CD14-positive monocyte (primary cell): ENCODE measurements around the gene CYP19A1. TPM values are rescaled to one million over a fixed set of nuclear protein-coding genes. Genes with fewer than 3 reads are reported as not detected.

Experiments
- DNase-seq, 3 donors: peaks; one replicate each; pipeline ENCODE4 v3.0.0-alpha.2; 2011 to 2022
- H2AFZ ChIP-seq: 2 replicates; pipeline ENCODE4 v1.6.0; 2012; ENCODE audit warnings: mild to moderate bottlenecking, low read depth, low read length, inconsistent platforms; ENCODE audit not compliant: insufficient read depth, poor library complexity, severe bottlenecking
- H3K27ac ChIP-seq, 2 donors: 1 replicate in 1 of 2; 2 replicates in 1 of 2; pipeline ENCODE4 v1.5.1; 2012 to 2013; ENCODE audit warnings: low read length in 2 of 2, control low read depth in 1 of 2, inconsistent platforms in 1 of 2, low read depth in 1 of 2, mild to moderate bottlenecking in 1 of 2
- H3K27me3 ChIP-seq, 2 donors: one replicate each; pipeline versions ENCODE4 v1.6.0 to v1.6.1; 2011 to 2013; ENCODE audit warnings: low read length in 2 of 2; ENCODE audit not compliant: control insufficient read depth in 2 of 2, insufficient read depth in 2 of 2
- H3K36me3 ChIP-seq, 2 donors: replicated peaks in 1 of 2; 1 replicate in 1 of 2; 2 replicates in 1 of 2; pipeline versions ENCODE4 v1.5.1 to v1.6.1; 2012 to 2013; ENCODE audit warnings: low read length in 2 of 2, control low read depth in 1 of 2, inconsistent platforms in 1 of 2, mild to moderate bottlenecking in 1 of 2; ENCODE audit not compliant: insufficient read depth in 2 of 2, control insufficient read depth in 1 of 2
- H3K4me1 ChIP-seq, 2 donors: 1 replicate in 1 of 2; 2 replicates in 1 of 2; pipeline versions ENCODE4 v1.5.1 to v1.6.1; 2012 to 2013; ENCODE audit warnings: low read length in 2 of 2, control low read depth in 1 of 2, inconsistent platforms in 1 of 2, mild to moderate bottlenecking in 1 of 2, moderate library complexity in 1 of 2; ENCODE audit not compliant: insufficient read depth in 2 of 2, control insufficient read depth in 1 of 2
- H3K4me2 ChIP-seq: replicated peaks from 2 replicates; pipeline ENCODE3; 2012; ENCODE audit warnings: low read length, moderate library complexity, mild to moderate bottlenecking; ENCODE audit not compliant: poor library complexity, severe bottlenecking; ENCODE audit errors: extremely low read depth
- H3K4me3 ChIP-seq, 3 experiments: fragments of 200-600 bp in 1 of 3; sonication (generic) in 1 of 3; replicated peaks in 1 of 3; 1 replicate in 2 of 3; 2 replicates in 1 of 3; pipeline ENCODE4 v1.5.1; 2011 to 2013; ENCODE audit warnings: low read length in 3 of 3, mild to moderate bottlenecking in 3 of 3, control low read depth in 2 of 3, low read depth in 2 of 3, inconsistent platforms in 1 of 3, moderate library complexity in 1 of 3
- H3K79me2 ChIP-seq: 2 replicates; pipeline ENCODE4 v1.6.0; 2012; ENCODE audit warnings: mild to moderate bottlenecking, control low read depth, inconsistent platforms, low read length, moderate library complexity; ENCODE audit not compliant: insufficient read depth
- H3K9ac ChIP-seq: 2 replicates; pipeline ENCODE4 v1.6.0; 2017; ENCODE audit warnings: low read length, mild to moderate bottlenecking; ENCODE audit not compliant: insufficient read depth, poor library complexity, severe bottlenecking
- H3K9me3 ChIP-seq, 2 donors: replicated peaks in 1 of 2; 1 replicate in 1 of 2; 2 replicates in 1 of 2; pipeline versions ENCODE4 v1.5.1 to v1.6.1; 2012 to 2013; ENCODE audit warnings: low read length in 2 of 2, control low read depth in 1 of 2; ENCODE audit not compliant: control insufficient read depth in 1 of 2, insufficient read depth in 1 of 2
- H4K20me1 ChIP-seq: 2 replicates; pipeline ENCODE4 v1.6.0; 2012; ENCODE audit warnings: mild to moderate bottlenecking, low read length, control low read depth, moderate library complexity; ENCODE audit not compliant: insufficient read depth
- H3K27ac Mint-ChIP-seq, 7 donors: one replicate each; pipeline ENCODE4 v1.8.0; 2020; ENCODE audit warnings: mild to moderate bottlenecking in 7 of 7, mixed read lengths in 7 of 7, moderate library complexity in 6 of 7, inconsistent platforms in 2 of 7
- H3K27me3 Mint-ChIP-seq, 3 donors: one replicate each; pipeline ENCODE4 v1.8.0; 2021 to 2022; ENCODE audit warnings: low read depth in 3 of 3, mild to moderate bottlenecking in 3 of 3, mixed read lengths in 3 of 3, moderate library complexity in 3 of 3, inconsistent platforms in 1 of 3
- H3K36me3 Mint-ChIP-seq, 2 donors: one replicate each; pipeline ENCODE4 v1.8.0; 2020; ENCODE audit warnings: mixed read lengths in 2 of 2, inconsistent platforms in 1 of 2, mild to moderate bottlenecking in 1 of 2
- H3K4me1 Mint-ChIP-seq: one replicate; pipeline ENCODE4 v1.8.0; 2020; ENCODE audit warnings: mild to moderate bottlenecking, mixed read lengths
- H3K4me3 Mint-ChIP-seq, 2 donors: one replicate each; pipeline ENCODE4 v1.8.0; 2020; ENCODE audit warnings: mild to moderate bottlenecking in 2 of 2, mixed read lengths in 2 of 2, moderate library complexity in 1 of 2
- H3K9me3 Mint-ChIP-seq, 7 donors: one replicate each; pipeline ENCODE4 v1.8.0; 2020 to 2022; ENCODE audit warnings: mixed read lengths in 7 of 7, mild to moderate bottlenecking in 6 of 7, moderate library complexity in 6 of 7, inconsistent platforms in 2 of 7
- WGBS: methylation state at CpG from one replicate; pipeline ENCODE4 v1.1.5; 2013; ENCODE audit warnings: missing lambda C conversion rate; ENCODE audit not compliant: insufficient coverage; 5-methylcytosine and 5-hydroxymethylcytosine counted together
- intact Hi-C, 2 donors: fragments of 100-400 bp; cut with micrococcal nuclease; formaldehyde crosslinking; loops; one replicate each; pipeline versions ENCODE4 v1.15.0 to v1.15.1; 2023
- polyA plus RNA-seq, 3 donors: library from polyadenylated mRNA; depleted of rRNA in 1 of 3; unstranded in 2 of 3; stranded (reverse) in 1 of 3; fragments of 300-500 nt in 2 of 3; fragments of >200 nt in 1 of 3; fragmentation: Illumina TruSeq in 2 of 3; gene quantifications; 1 replicate in 2 of 3; 2 replicates in 1 of 3; pipeline ENCODE4 v1.2.3, GENCODE V29; 2012 to 2021
- TF ChIP-seq, protein P1 (sequence below): fragments of 200-600 bp; IDR thresholded peaks from one replicate; pipeline ENCODE4 v1.8.0; 2022; ENCODE audit warnings: antibody characterized with exemption, mild to moderate bottlenecking

Gene CYP19A1
- polyA plus RNA-seq, 3 donors, result not detected

DNA sequence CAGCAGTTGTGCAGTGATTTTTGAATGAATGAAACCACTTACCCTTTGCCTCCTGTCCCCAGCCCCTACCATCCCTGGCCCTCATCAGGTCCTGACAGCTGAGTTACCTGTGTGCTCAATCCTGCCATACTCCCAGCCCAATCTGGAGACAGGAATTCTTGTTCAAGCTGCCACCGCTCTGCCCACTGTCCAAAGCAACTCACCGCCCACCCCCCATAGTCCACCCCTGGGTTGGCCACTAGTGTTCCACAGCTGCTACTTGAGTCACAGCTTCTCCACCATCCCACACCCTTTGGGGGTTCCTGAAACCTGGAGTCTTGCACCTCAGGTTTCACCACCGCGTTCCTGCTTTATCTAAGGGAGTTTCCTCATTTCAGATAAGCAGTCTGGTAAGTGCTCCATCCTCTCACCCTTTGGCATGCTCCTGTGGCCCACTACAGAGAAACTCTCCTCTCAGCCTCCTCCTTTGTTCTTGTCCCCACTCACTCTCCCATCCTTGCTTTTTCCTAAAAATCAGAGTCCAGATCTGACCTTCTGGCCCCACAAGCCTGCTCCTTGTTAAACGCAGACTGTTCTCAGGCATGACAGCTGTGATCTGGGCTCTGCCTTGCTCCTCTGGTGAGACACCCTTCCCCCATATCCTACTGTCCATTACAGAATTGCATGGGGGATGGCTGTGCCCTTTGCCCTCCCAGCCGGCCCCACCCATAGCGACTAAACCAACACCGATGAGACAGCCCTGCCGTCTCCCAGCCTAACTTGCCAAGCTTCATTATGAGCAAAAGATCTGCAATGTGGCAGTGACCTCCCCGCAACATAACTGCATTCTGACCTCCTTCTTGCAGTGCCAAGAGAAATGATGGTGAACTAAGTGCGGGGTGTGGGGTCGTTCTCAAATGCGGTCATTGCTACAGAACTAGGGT, 50.0 kb downstream of the CYP19A1 start:
- H3K9me3 Mint-ChIP-seq, result peaks cover 0 to 4% (median 1%) of the 10 kb centered on the region in 7 donors

GRCh38 chr15:51286816-51287215, 51.6 kb downstream of the CYP19A1 start:
- intact Hi-C loops, result loop anchor here (10.0 kb wide), 1 partner anchor 122 kb away; no protein-coding TSS in a partner anchor
- Mint-ChIP-seq H3K27ac (no peak overlapping the region), H3K27me3 (peaks cover 2 to 5% (median 3%) of the 10 kb centered on the region in 3 donors), H3K9me3 (peaks cover 0 to 2% (median 0%) of the 10 kb centered on the region in 7 donors), H3K4me3 (no peak overlapping the region), H3K4me1 (peaks cover 14% of the 10 kb centered on the region), H3K36me3 (no peaks in the 10 kb centered on the region)
- H3K4me3 ChIP-seq, result no peak overlapping the region
- no peaks in the 10 kb centered on the region for H4K20me1 ChIP-seq
- no peaks in the 10 kb centered on the region for H3K79me2 ChIP-seq
- no peaks in the 10 kb centered on the region for H3K9me3 ChIP-seq
- no peak for DNase-seq
- TF ChIP-seq, protein P1, sequence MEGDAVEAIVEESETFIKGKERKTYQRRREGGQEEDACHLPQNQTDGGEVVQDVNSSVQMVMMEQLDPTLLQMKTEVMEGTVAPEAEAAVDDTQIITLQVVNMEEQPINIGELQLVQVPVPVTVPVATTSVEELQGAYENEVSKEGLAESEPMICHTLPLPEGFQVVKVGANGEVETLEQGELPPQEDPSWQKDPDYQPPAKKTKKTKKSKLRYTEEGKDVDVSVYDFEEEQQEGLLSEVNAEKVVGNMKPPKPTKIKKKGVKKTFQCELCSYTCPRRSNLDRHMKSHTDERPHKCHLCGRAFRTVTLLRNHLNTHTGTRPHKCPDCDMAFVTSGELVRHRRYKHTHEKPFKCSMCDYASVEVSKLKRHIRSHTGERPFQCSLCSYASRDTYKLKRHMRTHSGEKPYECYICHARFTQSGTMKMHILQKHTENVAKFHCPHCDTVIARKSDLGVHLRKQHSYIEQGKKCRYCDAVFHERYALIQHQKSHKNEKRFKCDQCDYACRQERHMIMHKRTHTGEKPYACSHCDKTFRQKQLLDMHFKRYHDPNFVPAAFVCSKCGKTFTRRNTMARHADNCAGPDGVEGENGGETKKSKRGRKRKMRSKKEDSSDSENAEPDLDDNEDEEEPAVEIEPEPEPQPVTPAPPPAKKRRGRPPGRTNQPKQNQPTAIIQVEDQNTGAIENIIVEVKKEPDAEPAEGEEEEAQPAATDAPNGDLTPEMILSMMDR, result no peak
- no peak overlapping the region for H3K9ac ChIP-seq
- H3K4me2 ChIP-seq, result no peak overlapping the region
- WGBS, result no CpG with 5 or more reads among the region's 1 CpG
- H3K4me1 ChIP-seq, result peaks cover 13 to 19% of the 10 kb centered on the region in 2 donors
- no peaks in the 10 kb centered on the region for H3K36me3 ChIP-seq
- no peak overlapping the region for H2AFZ ChIP-seq
- H3K27me3 ChIP-seq, result no peaks in the 10 kb centered on the region
- H3K27ac ChIP-seq, result no peak overlapping the region

More for the DNA sequence above, 50.0 kb downstream of the CYP19A1 start:
- H3K4me3 ChIP-seq, result no peak overlapping the region
- no peaks in the 10 kb centered on the region for H3K27me3 ChIP-seq
- H3K27me3 Mint-ChIP-seq, result peaks cover 3 to 5% (median 4%) of the 10 kb centered on the region in 3 donors
- no peaks in the 10 kb centered on the region for H3K36me3 Mint-ChIP-seq
- no peak for DNase-seq
- H3K36me3 ChIP-seq, result no peaks in the 10 kb centered on the region
- no peak overlapping the region for H3K4me2 ChIP-seq
- 90% methylated on average over 2 of the region's 13 CpGs for WGBS
- no peak overlapping the region for H3K27ac ChIP-seq
- H3K9me3 ChIP-seq, result no peaks in the 10 kb centered on the region
- peaks cover 2% of the 10 kb centered on the region for H3K4me1 Mint-ChIP-seq
- H3K79me2 ChIP-seq, result no peaks in the 10 kb centered on the region
- H3K9ac ChIP-seq, result no peak overlapping the region
- no peak overlapping the region for H2AFZ ChIP-seq
- no peak overlapping the region for H3K4me3 Mint-ChIP-seq
- intact Hi-C loops, result loop anchor here (10.0 kb wide), 1 partner anchor 124 kb away; no protein-coding TSS in a partner anchor
- H3K27ac Mint-ChIP-seq, result peak overlapping the region in 1 of 7 donors; percentile 32
- TF ChIP-seq, protein P1, result no peak
- H3K4me1 ChIP-seq, result peaks cover 2 to 5% of the 10 kb centered on the region in 2 donors
- no peaks in the 10 kb centered on the region for H4K20me1 ChIP-seq
